Measurements from ENCODE around the gene TCF12. TPM values are rescaled to one million over a fixed set of nuclear protein-coding genes. Genes with fewer than 3 reads are reported as not detected.

The TCF12 gene
- total RNA-seq, 1 donor from 2014 or later: 164 TPM

- no peaks in the 10 kb centered on the region for H3K9me3 Mint-ChIP-seq (ENCODE audit: unreplicated experiment)
- no peaks in the 10 kb centered on the region for H3K36me3 Mint-ChIP-seq (ENCODE audit: unreplicated experiment)
- no peak for DNase-seq (ENCODE audit: extremely low spot score, unreplicated experiment)
- H3K4me1 Mint-ChIP-seq (ENCODE audit: unreplicated experiment): peaks cover 45% of the 10 kb centered on the region
- TF ChIP-seq, protein P1, sequence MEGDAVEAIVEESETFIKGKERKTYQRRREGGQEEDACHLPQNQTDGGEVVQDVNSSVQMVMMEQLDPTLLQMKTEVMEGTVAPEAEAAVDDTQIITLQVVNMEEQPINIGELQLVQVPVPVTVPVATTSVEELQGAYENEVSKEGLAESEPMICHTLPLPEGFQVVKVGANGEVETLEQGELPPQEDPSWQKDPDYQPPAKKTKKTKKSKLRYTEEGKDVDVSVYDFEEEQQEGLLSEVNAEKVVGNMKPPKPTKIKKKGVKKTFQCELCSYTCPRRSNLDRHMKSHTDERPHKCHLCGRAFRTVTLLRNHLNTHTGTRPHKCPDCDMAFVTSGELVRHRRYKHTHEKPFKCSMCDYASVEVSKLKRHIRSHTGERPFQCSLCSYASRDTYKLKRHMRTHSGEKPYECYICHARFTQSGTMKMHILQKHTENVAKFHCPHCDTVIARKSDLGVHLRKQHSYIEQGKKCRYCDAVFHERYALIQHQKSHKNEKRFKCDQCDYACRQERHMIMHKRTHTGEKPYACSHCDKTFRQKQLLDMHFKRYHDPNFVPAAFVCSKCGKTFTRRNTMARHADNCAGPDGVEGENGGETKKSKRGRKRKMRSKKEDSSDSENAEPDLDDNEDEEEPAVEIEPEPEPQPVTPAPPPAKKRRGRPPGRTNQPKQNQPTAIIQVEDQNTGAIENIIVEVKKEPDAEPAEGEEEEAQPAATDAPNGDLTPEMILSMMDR (IDR thresholded peaks at IDR 0.05): no peak
- H3K27me3 Mint-ChIP-seq (ENCODE audit: unreplicated experiment): no peaks in the 10 kb centered on the region
- H3K4me3 Mint-ChIP-seq (ENCODE audit: unreplicated experiment): no peak overlapping the region
- no peak overlapping the region for H3K27ac Mint-ChIP-seq (ENCODE audit: unreplicated experiment)
Observed at GRCh38 chr15:57324590-57324890, 406.1 kb downstream of the TCF12 start.

DNA sequence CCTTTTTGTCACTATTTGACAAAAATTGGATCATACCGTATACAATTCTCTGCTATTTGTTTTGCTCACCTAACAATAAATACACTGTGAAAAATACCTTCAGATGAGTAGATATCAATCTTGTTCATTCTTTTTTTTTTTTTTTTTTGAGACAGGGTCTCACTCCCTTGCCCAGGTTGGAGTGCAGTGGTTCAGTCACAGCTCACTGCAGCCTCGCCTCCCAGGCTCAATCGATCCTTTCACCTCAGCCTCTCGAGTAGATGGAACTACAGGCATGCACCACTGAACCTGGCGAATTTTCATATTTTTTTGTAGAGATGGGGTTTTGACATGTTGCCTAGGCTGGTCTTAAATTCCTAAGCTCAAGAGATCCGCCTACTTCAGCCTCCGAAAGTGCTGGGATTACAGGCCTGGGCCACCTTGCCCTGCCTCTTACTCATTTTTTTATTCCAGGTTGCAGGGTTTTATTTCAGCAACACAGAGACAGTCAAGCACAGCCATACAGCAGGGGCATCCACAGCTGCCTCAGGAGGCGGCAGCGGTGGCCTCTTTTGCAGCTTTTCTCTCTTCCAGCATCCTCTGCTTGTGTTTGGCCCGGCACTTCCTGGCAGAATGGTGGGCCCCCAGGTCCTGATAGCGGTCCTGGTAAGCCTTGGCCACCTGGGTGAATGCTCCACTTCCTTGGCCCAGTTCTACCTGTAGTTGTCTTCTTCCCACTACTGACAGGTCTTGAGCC lies 406.7 kb downstream of the TCF12 start:
- Mint-ChIP-seq H3K36me3 (ENCODE audit: unreplicated experiment) (no peaks in the 10 kb centered on the region), H3K27me3 (ENCODE audit: unreplicated experiment) (no peaks in the 10 kb centered on the region), H3K4me3 (ENCODE audit: unreplicated experiment) (no peak overlapping the region), H3K27ac (ENCODE audit: unreplicated experiment) (no peak overlapping the region), H3K9me3 (ENCODE audit: unreplicated experiment) (no peaks in the 10 kb centered on the region), H3K4me1 (ENCODE audit: unreplicated experiment) (peaks cover 43% of the 10 kb centered on the region)
- DNase-seq (ENCODE audit: extremely low spot score, unreplicated experiment): no peak
- TF ChIP-seq, protein P1 (IDR thresholded peaks at IDR 0.05): no peak

DNA sequence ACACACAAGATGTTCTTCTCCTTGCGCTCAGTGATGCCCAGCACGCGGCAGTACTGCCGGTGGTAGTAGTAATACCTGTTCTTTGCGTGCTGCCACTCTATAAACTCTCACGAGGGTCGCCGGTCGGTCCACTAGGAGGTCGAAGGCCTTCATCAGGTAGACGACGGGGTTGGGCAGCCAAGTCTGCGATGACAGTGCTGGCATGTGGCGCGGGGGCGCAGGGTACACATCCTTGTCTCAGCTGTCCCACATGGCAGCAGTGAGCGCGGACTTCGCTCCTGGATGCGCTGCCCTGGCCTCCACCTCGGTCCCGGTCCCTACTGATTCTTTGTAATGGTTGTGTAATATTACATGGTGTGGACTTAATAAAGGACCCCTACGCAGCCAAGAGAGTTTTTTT lies 407.8 kb downstream of the TCF12 start:
- TF ChIP-seq, protein P1 (IDR thresholded peaks at IDR 0.05): no peak
- H3K36me3 Mint-ChIP-seq (ENCODE audit: unreplicated experiment): no peaks in the 10 kb centered on the region
- no peaks in the 10 kb centered on the region for H3K9me3 Mint-ChIP-seq (ENCODE audit: unreplicated experiment)
- H3K27ac Mint-ChIP-seq (ENCODE audit: unreplicated experiment): no peak overlapping the region
- peaks cover 32% of the 10 kb centered on the region for H3K4me1 Mint-ChIP-seq (ENCODE audit: unreplicated experiment)
- H3K4me3 Mint-ChIP-seq (ENCODE audit: unreplicated experiment): no peak overlapping the region
- H3K27me3 Mint-ChIP-seq (ENCODE audit: unreplicated experiment): no peaks in the 10 kb centered on the region
- DNase-seq (ENCODE audit: extremely low spot score, unreplicated experiment): no peak

DNA sequence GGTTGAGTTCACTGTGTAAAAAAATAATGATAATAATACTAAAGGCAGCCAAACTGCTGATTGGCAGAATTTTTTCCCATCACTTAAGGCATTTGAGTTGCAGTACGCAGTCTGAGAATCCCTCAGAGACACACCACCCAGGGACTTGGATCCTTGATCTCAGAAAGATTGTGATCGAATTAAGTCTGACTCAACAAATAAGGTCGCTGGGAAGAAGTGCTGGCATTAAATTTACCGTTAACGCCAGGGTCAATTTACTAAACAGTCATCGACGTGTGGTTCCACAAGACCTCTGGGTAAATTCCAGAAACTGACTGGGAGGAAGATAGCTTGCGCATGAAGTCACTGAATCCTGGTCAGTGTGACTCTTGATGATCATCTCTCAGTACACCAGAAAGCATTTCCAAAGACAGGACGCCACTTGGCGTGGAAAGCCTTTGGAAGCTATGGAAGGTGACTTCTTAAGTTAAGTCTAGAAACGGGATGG lies 409.6 kb downstream of the TCF12 start:
- H3K4me1 Mint-ChIP-seq (ENCODE audit: unreplicated experiment): peaks cover 24% of the 10 kb centered on the region
- TF ChIP-seq, protein P1 (IDR thresholded peaks at IDR 0.05): no peak
- H3K9me3 Mint-ChIP-seq (ENCODE audit: unreplicated experiment): no peaks in the 10 kb centered on the region
- no peaks in the 10 kb centered on the region for H3K36me3 Mint-ChIP-seq (ENCODE audit: unreplicated experiment)
- DNase-seq (ENCODE audit: extremely low spot score, unreplicated experiment): no peak
- H3K27me3 Mint-ChIP-seq (ENCODE audit: unreplicated experiment): no peaks in the 10 kb centered on the region
- peak overlapping the region; percentile 21 for H3K27ac Mint-ChIP-seq (ENCODE audit: unreplicated experiment)
- H3K4me3 Mint-ChIP-seq (ENCODE audit: unreplicated experiment): no peak overlapping the region

DNA sequence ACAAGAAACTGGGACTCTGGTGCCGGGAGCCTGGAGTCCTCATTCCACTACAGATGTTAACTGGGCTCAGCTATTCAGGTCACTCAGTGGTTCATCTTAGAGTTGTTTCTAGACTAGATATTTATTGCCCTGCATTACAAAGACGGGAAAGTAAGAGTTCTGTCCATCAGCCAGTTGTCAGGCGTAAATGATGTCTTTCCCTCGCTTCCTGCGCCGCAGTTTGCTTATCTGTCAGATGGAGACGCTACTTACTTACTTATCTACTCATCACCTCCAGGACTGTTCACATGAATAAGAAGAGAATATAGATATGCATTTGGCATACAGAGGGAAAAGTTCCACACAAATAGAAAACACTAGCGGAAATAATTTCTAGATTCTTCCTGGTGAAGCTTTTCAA lies 410.0 kb downstream of the TCF12 start:
- Mint-ChIP-seq H3K4me1 (ENCODE audit: unreplicated experiment) (peaks cover 26% of the 10 kb centered on the region), H3K4me3 (ENCODE audit: unreplicated experiment) (no peak overlapping the region), H3K27me3 (ENCODE audit: unreplicated experiment) (no peaks in the 10 kb centered on the region), H3K9me3 (ENCODE audit: unreplicated experiment) (no peaks in the 10 kb centered on the region), H3K27ac (ENCODE audit: unreplicated experiment) (peak overlapping the region; percentile 21), H3K36me3 (ENCODE audit: unreplicated experiment) (no peaks in the 10 kb centered on the region)
- TF ChIP-seq, protein P1 (IDR thresholded peaks at IDR 0.05): no peak
- no peak for DNase-seq (ENCODE audit: extremely low spot score, unreplicated experiment)

Measured in osteocyte (in vitro differentiated cells).